HepG2 (cell line): ENCODE results near the gene KIRREL3. TPM values are rescaled to one million over a fixed set of nuclear protein-coding genes. Genes with fewer than 3 reads are reported as not detected.

ENCODE experiments used
- ATAC-seq: fragments of 200-7000 bp; cut with Tn5 transposase; 3 replicates; pipeline ENCODE4 v1.9.1; 2020; ENCODE audit warnings: mild to moderate bottlenecking, moderate library complexity
- BruUV-seq: library from RNA; stranded (reverse); fragments of 400-500 nt; replicated peaks from 2 replicates; lab custom pipeline; 2021; lab: Mats Ljungman, UMichigan
- CTCF ChIA-PET: fragments of 300-600 bp; formaldehyde crosslinking; extraction: SDS; loops from one replicate; lab custom pipeline; 2021; ENCODE audit warnings: low total read pairs, inconsistent platforms, low intra/inter-chr PET ratio; lab: Yijun Ruan, JAX
- POLR2A ChIA-PET: fragments of 350-600 bp; sonication (Branson Sonifier 250); formaldehyde crosslinking; loops from one replicate; lab custom pipeline; 2020; ENCODE audit warnings: antibody characterized with exemption, inconsistent platforms; lab: Yijun Ruan, JAX
- DNase-seq: peaks from one replicate; pipeline ENCODE4 v3.0.0-alpha.2; 2015; ENCODE audit warnings: low spot score
- FAIRE-seq: peaks from 3 replicates; lab custom pipeline; 2011; peaks lifted over from hg19 to GRCh38; lab: Jason Lieb, UNC
- H2AFZ ChIP-seq: one replicate; pipeline ENCODE4 v1.6.1; 2011; ENCODE audit warnings: low read length, inconsistent platforms
- H3K27ac ChIP-seq: fragments of 300-600 bp; 3 replicates; pipeline ENCODE4 v1.8.0; 2011; ENCODE audit warnings: mixed run types, mild to moderate bottlenecking, mixed read lengths, low read length, inconsistent platforms; ENCODE audit not compliant: insufficient read depth; ENCODE audit errors: extremely low read length
- H3K27me3 ChIP-seq, 2 experiments: fragments of 200-600 bp in 1 of 2; 2 replicates in 1 of 2; 3 replicates in 1 of 2; pipeline versions ENCODE4 v1.6.0 to v1.8.0; 2011; ENCODE audit warnings: low read length in 2 of 2, mild to moderate bottlenecking in 2 of 2, moderate library complexity in 2 of 2, inconsistent platforms in 1 of 2; ENCODE audit not compliant: insufficient read depth in 2 of 2, control insufficient read depth in 1 of 2
- H3K36me3 ChIP-seq, 2 experiments: fragments of 200-600 bp in 1 of 2; replicated peaks in 1 of 2; 2 replicates in 1 of 2; 3 replicates in 1 of 2; pipeline versions ENCODE4 v1.5.1 to v1.8.0; 2011; ENCODE audit warnings: low read length in 2 of 2, inconsistent platforms in 1 of 2; ENCODE audit not compliant: insufficient read depth in 2 of 2, control insufficient read depth in 1 of 2
- H3K4me1 ChIP-seq: 2 replicates; pipeline ENCODE4 v1.5.1; 2012; ENCODE audit warnings: low read length, inconsistent platforms; ENCODE audit not compliant: insufficient read depth
- H3K4me2 ChIP-seq: 2 replicates; pipeline ENCODE4 v1.6.0; 2011; ENCODE audit warnings: low read depth, low read length, inconsistent platforms
- H3K4me3 ChIP-seq, 3 experiments: fragments of 200-600 bp in 1 of 3; sonication (generic), shearing (Covaris generic) in 1 of 3; replicated peaks in 1 of 3; 2 replicates each; pipeline ENCODE4 v1.5.1; 2011 to 2016; ENCODE audit warnings: low read length in 3 of 3, inconsistent platforms in 2 of 3, low read depth in 2 of 3, mild to moderate bottlenecking in 2 of 3, control low read depth in 1 of 3, mixed read lengths in 1 of 3; ENCODE audit not compliant: insufficient read depth in 1 of 3
- H3K79me2 ChIP-seq: one replicate; pipeline ENCODE4 v1.6.1; 2011; ENCODE audit warnings: low read length, inconsistent platforms; ENCODE audit not compliant: insufficient read depth
- H3K9ac ChIP-seq: 2 replicates; pipeline ENCODE4 v1.6.0; 2011; ENCODE audit warnings: mild to moderate bottlenecking, low read depth, low read length, inconsistent platforms; ENCODE audit not compliant: insufficient read depth
- H3K9me3 ChIP-seq: 2 replicates; pipeline ENCODE4 v1.5.1; 2012; ENCODE audit warnings: mild to moderate bottlenecking, low read length
- H4K20me1 ChIP-seq: 2 replicates; pipeline ENCODE4 v1.6.0; 2011; ENCODE audit warnings: inconsistent platforms, mild to moderate bottlenecking, low read length, moderate library complexity; ENCODE audit not compliant: insufficient read depth
- FOXP1 ChIP-seq, 2 experiments: fragments of 450-650 bp in 1 of 2; IDR thresholded peaks; 2 replicates each; pipeline ENCODE4 v1.6.1; 2017 to 2018; ENCODE audit warnings: antibody characterized with exemption in 1 of 2
- HMGXB4 ChIP-seq, 2 experiments: sonication (generic) in 1 of 2; formaldehyde crosslinking in 1 of 2; IDR thresholded peaks; 2 replicates each; pipeline versions ENCODE4 v1.4.0 to v1.6.1; 2018 to 2020; ENCODE audit warnings: missing genetic modification reagents in 2 of 2, borderline replicate concordance in 1 of 2, low read depth in 1 of 2, mild to moderate bottlenecking in 1 of 2, missing biosample characterization in 1 of 2
- YY1 ChIP-seq: IDR thresholded peaks from 2 replicates; pipeline ENCODE4 v1.6.1; 2011; ENCODE audit warnings: low read length, low read depth, moderate library complexity, mild to moderate bottlenecking; ENCODE audit not compliant: insufficient read depth, insufficient replicate concordance
- WGBS: methylation state at CpG from one replicate; pipeline ENCODE4 v1.1.6; 2017; ENCODE audit warnings: low lambda C conversion rate; 5-methylcytosine and 5-hydroxymethylcytosine counted together
- in situ Hi-C: cut with HindIII; loops from 2 replicates; pipeline ENCODE4 v1.10.0; 2017; ENCODE audit warnings: low pct_unique_long_range_greater_than_20kb; ENCODE audit not compliant: extremely low pct_ligation_motif_present
- intact Hi-C: fragments of 100-400 bp; cut with micrococcal nuclease; formaldehyde crosslinking; loops from one replicate; pipeline ENCODE4 v1.10.0; 2022; ENCODE audit not compliant: unreplicated experiment
- polyA plus RNA-seq, 8 experiments: library from polyadenylated mRNA; depleted of rRNA in 3 of 8; stranded (reverse) in 7 of 8; unstranded in 1 of 8; fragments of >200 nt; fragmentation: Illumina TruSeq in 4 of 8; extraction: Trizol in 4 of 8; gene quantifications; 2 replicates each; pipeline versions ENCODE4 v1.2.1 to v1.2.3, GENCODE V29; 2011 to 2016; ENCODE audit warnings: low read depth in 4 of 8, missing spikeins in 1 of 8, mixed read lengths in 1 of 8; ENCODE audit not compliant: insufficient read depth in 1 of 8
- total RNA-seq, 5 experiments: library from RNA; depleted of rRNA; stranded (reverse); fragments of >200 nt; fragmentation: Illumina TruSeq; extraction: Trizol; gene quantifications; 2 replicates each; pipeline ENCODE4 v1.2.3, GENCODE V29; 2016; ENCODE audit warnings: low read depth in 1 of 5
- TF ChIP-seq, protein P1 (sequence below): sonication (generic); formaldehyde crosslinking; IDR thresholded peaks from 2 replicates; pipeline ENCODE4 v1.8.1; 2023; ENCODE audit warnings: missing genetic modification reagents, inconsistent platforms, borderline replicate concordance

The KIRREL3 gene
- total and polyA plus RNA-seq, 2 of the 13 experiments (the other 11 are each of a cell fraction or from before 2014, with no cell fraction given): not detected

DNA sequence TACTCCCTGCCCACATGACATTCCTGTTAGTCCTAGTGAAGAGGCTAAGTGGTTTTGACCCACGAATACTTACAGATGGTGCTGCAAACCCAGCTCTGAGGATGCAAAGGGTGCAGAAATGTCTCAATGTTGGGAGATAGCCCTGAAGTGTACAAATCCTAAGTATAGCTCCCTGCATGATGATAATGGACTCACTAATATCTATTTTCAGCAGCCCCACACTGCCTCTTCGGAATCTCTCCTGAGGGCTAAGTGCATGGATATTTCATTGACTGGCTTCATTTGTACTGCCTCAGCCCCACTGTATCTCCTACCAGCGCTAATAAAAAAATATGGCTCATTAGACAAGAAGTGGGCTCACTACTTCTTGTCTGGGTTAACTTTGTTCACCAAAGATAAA lies 114.5 kb downstream of the KIRREL3 start:
- ATAC-seq (no peak), DNase-seq (no peak), FAIRE-seq (no peak)
- in situ Hi-C loops (no loop called here), intact Hi-C loops (no loop called here)
- no peak overlapping the region for H3K9ac ChIP-seq
- no peak overlapping the region for H3K4me3 ChIP-seq
- H3K27ac ChIP-seq: no peak overlapping the region
- ChIA-PET POLR2A (no interaction called here), CTCF (no interaction called here)
- no peaks in the 10 kb centered on the region for H3K36me3 ChIP-seq
- no peaks in the 10 kb centered on the region for H3K79me2 ChIP-seq
- no TSS peak for BruUV-seq
- 0% methylated on average over 3 of the region's 3 CpGs for WGBS
- no peaks in the 10 kb centered on the region for H4K20me1 ChIP-seq
- no peaks in the 10 kb centered on the region for H3K9me3 ChIP-seq
- no peak overlapping the region for H3K4me2 ChIP-seq
- TF ChIP-seq YY1: no peak
- TF ChIP-seq, protein P1, sequence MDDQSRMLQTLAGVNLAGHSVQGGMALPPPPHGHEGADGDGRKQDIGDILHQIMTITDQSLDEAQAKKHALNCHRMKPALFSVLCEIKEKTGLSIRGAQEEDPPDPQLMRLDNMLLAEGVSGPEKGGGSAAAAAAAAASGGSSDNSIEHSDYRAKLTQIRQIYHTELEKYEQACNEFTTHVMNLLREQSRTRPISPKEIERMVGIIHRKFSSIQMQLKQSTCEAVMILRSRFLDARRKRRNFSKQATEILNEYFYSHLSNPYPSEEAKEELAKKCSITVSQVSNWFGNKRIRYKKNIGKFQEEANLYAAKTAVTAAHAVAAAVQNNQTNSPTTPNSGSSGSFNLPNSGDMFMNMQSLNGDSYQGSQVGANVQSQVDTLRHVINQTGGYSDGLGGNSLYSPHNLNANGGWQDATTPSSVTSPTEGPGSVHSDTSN (CRISPR knock-in tag): no peak
- TF ChIP-seq FOXP1 (IDR thresholded peaks at IDR 0.05): no peak
- TF ChIP-seq FOXP1 (CRISPR knock-in tag; IDR thresholded peaks at IDR 0.05): no peak
- TF ChIP-seq HMGXB4 (CRISPR knock-in tag; IDR thresholded peaks at IDR 0.05; ENCODE audit: borderline replicate concordance in 1 of 2, low read depth in 1 of 2): no peak
- no peak overlapping the region for H2AFZ ChIP-seq
- 0 out of 5 replicates have a peak, but pooled peaks cover 0 to 1% of the 10 kb centered on the region in 2 experiments for H3K27me3 ChIP-seq
- no peaks in the 10 kb centered on the region for H3K4me1 ChIP-seq
